RKO (cell line): Measurements from ENCODE around the gene PRCC.

Experiments
- DNase-seq: peaks from one replicate; pipeline ENCODE4 v3.0.0-alpha.2; 2016; ENCODE audit warnings: low spot score

The PRCC gene

DNA sequence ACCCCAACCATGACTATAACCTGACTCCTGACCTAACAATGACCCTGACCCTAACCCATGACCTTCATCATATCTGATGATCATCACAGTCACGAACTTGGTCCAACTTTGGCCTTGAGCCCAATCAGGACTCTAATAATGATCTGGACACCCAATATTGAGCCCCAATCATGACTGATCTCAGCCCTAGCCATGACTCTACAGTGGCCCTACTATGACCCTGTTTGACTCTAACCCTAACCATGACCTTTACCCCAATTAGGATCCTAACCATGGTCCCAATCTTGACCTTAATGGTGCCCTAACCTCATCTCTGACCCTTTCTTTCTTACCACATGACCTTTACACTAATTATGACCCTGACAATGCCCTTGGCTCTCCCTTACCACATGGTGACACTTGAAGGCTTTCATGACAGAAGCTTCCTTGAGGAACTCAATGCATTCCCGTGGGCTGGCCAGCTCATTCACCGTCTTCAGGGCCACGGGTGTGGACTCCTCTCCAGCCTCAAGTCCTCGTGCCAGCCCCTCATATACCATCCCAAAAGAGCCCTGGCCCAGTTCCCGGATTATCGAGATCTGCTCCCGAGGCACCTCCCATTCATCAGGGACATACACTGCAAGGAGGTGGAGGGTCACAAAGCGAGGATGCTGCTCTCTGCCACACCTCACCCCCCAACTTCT, 75.4 kb downstream of the PRCC start:
- DNase-seq, result no peak

DNA sequence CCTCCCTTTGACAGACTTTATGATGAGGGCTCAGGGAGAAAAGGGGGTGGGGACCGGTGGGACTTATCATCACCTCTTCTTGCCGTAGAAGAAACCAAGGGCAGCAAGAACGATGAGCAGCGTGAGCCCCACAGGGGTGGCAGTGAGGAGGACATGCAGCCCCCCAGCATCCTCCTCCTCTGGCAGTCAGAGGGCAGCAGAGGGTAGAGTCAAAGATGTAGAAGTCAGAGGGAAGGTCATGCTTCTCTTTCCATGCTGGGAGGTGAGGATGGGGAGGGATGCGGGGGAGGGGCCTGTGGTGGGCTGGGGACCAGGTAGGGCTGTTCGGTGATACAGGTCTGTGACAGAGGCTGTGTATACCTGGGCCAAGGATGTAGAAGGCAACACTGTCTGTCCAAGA, 76.8 kb downstream of the PRCC start:
- DNase-seq, result no peak

DNA sequence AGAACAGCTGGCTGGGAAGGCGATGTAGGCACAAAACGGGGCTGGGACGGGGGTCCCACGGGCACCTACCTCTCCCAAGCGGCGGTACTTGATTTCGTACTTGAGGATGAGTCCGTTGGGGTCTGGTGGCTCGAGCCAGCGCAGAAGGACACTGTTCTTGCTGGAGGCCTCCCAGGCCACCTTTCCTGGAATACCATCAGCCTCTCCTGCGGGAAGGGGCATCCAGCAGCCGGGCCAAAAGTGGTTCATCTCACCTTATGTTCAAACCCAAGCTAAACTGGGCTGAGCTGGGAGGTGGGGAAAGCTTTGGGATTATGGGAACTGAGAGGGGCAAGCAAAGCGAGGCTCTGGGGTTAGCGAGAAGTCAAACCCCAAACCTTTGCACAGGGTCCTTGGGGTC, 77.3 kb downstream of the PRCC start:
- DNase-seq, result no peak

DNA sequence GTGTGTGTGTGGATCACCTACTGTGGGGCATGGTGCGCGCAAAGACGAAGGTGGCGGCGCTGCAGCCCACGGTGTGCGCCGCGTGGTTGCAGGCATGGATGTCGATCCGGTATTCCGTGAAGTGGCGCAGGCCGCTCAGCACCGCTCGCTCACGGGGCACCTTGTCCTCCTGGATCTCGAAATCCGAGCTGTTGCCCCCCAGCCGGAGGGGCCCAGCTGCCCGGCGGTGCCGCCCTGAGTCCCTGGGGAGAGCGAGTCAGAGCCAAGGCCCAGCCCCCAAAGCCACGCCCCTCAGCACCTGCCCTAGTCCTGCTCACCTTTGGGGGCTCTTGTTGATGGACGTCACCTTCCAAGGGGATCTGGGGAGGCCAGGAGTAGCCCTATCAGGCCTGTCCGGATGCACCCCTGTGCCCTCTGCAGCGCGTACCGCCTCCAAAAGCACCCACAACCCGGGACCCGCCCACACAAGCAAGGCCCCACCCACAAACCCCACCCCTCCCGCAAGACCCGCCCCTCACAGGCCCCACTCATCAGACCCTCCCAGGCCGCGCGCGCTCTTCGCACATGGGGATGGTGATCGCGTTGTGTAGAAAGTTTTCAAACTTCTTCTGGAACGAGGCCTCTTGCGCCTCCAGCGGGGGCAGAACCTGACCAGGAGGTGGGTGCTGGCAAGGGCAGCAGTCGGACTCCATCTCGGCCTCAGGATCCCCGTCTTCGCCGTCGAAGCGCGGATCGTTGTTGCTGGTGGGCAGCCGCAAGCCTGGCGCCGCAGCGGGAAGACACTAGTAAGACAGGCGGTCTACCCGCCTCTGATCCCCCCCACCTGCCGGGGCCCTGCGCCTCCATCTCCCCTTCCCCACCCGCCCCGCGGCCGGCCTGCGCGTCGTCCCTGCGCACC, 78.0 kb downstream of the PRCC start:
- DNase-seq, result no peak

DNA sequence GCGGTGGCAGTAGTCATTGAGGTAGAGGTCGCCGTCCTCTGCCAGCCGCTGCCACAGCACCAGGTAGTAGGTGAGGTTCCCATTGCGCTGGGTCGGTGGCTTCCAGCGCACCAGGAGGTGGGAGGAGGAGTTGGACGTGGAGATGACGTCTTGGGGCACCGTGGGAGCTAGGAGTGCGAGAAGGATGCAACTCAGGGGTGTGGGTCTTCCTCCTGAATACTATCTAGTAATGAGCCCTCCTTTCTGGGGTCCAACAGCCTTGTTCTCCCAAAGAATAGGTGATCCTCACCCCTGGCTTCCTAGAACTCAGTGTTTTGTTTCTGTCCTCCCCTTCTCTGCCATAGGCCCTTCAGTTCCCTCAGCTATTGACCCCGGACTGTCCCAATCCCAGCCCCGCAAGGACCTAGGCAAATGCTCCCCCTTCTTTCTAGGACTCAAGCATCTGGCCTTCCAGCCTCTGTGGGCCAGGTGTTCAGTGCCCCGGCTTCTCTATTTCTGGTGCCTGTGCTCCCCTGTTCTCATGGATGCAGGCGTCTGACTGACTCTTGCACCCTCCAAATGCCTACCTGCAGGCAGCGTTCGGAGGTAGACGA, 78.7 kb downstream of the PRCC start:
- DNase-seq, result no peak

DNA sequence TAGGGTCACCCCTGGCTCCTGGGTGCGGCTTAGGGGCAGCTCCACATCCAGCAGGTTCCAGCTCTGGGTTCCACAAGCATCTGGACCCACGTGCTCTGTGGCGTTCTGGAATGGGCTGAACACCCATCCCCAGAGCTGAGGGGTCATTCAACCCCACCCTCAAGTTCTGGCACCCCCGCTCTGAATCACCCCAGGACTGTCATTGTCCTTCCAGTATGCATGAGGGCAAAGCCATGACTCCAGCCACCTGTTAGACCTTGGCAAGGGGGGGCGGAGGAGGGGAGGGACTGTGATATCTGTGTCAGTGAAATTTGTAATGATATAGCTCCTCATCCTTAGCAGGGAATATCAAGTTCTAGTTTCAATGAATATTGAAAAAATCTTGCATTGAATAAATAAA, 79.3 kb downstream of the PRCC start:
- DNase-seq, result no peak

DNA sequence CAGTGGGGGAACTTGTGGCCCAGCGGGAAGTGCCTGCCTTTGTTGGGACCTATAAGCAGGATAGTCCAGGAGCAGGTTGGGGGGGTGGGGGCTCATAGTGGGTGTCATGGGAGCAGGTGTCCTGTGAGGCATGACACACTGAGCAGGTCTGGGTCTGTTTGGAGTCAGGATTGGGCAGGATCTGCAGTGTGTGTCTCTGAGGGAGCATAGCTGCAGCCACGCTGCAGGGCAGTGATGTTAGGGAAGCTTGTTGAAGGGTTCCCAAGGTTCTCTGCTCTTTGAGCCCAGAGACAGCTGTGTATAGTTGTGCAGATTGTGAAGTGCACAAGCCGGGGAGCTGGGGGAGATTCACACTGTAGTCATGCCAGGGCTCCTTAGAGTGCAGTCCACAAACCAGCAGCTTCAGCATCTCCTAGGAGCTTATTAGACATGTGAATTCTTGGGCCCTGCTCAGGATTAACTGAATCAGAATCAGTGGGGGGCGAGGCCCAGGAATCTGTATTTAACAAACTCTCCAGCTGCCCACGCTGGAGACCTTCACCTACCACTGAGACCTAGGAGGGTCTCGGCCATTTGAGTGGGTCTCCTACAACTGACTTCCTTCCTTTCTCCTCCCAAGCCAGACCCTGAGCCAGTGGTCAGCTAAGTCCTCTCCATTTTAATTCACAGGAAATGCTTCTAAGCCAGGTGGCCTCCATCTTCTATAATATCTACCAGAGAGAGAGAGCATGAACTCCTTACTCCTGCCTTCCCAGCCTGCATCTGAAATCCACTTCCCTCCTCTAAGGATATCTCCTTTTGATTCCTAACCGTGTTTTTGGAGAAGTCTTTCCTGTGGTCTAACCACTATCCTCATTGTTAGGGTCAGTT, 80.5 kb downstream of the PRCC start:
- no peak for DNase-seq

DNA sequence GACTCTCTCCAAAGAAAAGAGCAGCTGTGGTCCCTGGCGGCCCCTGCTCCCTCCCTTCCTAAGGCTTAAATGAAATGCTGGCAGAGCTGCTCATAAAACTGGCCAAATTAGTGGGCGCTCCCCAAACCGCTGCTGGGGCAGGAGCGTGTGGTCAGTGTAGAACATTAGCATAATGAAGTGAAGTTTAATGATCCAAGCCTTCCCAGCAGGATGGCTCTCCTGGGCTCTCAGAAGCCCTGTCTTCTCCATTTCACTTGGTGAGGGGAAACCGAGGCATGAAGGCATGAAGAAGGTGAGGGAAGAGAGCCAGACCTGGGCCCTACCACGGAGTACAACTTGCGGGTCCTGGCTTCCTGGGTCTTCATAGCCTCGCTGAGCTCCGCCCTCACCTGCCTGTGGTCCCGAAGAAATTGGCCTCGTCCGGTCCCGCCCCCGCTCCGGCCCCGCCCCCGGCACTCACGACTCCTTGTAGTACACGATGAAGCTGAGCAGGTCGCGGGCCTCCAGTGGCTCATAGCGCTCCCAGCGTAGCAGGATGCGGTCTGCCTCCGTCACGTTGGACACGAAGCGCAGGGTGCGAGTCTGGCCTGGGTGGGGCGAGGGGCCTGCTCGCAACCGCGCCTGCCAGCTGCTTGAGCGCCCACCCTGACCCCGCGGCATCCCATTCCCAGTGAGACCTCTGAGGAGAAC, 81.3 kb downstream of the PRCC start:
- no peak for DNase-seq

DNA sequence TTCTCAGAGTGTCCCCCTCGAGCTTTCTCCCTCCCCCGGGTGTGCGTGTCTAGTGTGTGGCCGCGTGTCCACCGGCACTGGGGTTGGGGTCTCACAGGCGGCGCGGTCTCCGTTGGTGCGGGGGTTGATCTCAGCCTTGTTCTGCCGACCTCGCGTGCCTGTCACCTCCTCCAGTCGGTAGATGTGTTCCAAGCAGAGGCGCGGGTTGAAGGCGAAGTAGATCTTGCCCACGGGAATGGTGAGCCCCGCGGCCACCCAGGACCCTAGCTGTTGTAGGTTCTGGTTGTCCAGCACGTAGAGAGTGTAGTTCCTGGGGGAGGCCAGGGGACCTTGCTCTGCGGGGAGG, 81.8 kb downstream of the PRCC start:
- DNase-seq, result no peak
